Stomach (tissue), 4 donors: ENCODE measurements around the gene STAC3.
A peak's percentile ranks its signal among the peaks of the same experiment; 100 is the strongest.

ENCODE experiments used
- CTCF ChIP-seq, 7 experiments: fragments of 450-650 bp in 4 of 7; fragments of 200-600 bp in 3 of 7; sonication (generic) in 3 of 7; IDR thresholded peaks; one replicate each; pipeline ENCODE4 v1.5.1; 2016 to 2019; ENCODE audit warnings: antibody characterized with exemption in 7 of 7, control low read depth in 2 of 7, mild to moderate bottlenecking in 1 of 7
- EP300 ChIP-seq: sonication (generic); formaldehyde crosslinking; IDR thresholded peaks from one replicate; pipeline ENCODE4 v1.6.1; 2017; ENCODE audit warnings: antibody characterized with exemption
- POLR2A ChIP-seq, 4 donors: fragments of 450-650 bp; IDR thresholded peaks; one replicate each; pipeline ENCODE4 v1.6.1; 2016; ENCODE audit warnings: antibody characterized with exemption in 4 of 4, control low read depth in 2 of 4, mild to moderate bottlenecking in 1 of 4, moderate library complexity in 1 of 4
- POLR2AphosphoS5 ChIP-seq, 3 donors: sonication (generic); formaldehyde crosslinking; IDR thresholded peaks; one replicate each; pipeline ENCODE4 v1.6.1; 2016; ENCODE audit warnings: antibody characterized with exemption in 3 of 3

- TF ChIP-seq POLR2AphosphoS5 (IDR thresholded peaks at IDR 0.05), result no peak
- TF ChIP-seq EP300, result no peak
- peak in 5 of 7 experiments; percentile 54 to 69 (median 64) for TF ChIP-seq CTCF (IDR thresholded peaks at IDR 0.05)
- TF ChIP-seq POLR2A (IDR thresholded peaks at IDR 0.05), result no peak
Measured at GRCh38 chr12:57243521-57244311, 7.3 kb downstream of the STAC3 start.
